GM18951 (cell line): Measurements from ENCODE around the gene NPSR1.

Experiments
- POLR2A ChIP-seq: IDR thresholded peaks from 4 replicates; pipeline ENCODE4 v1.6.1; 2011; ENCODE audit warnings: mild to moderate bottlenecking; ENCODE audit not compliant: insufficient read length, insufficient read depth; ENCODE audit errors: extremely low read depth
- in situ Hi-C: fragments of 300-500 bp; cut with MboI; formaldehyde crosslinking; loops from one replicate; pipeline ENCODE4 v1.12.0; 2022; ENCODE audit warnings: low sequenced_read_pairs, mixed read lengths, inconsistent platforms; ENCODE audit not compliant: unreplicated experiment

NPSR1 gene

GRCh38 chr7:34734771-34735170 is 76.8 kb downstream of the NPSR1 start:
- in situ Hi-C loops: no loop called here

GRCh38 chr7:34735526-34735925 is 77.5 kb downstream of the NPSR1 start:
- no peak for TF ChIP-seq POLR2A

More at GRCh38 chr7:34734771-34735170, 76.8 kb downstream of the NPSR1 start:
- TF ChIP-seq POLR2A: no peak

GRCh38 chr7:34739651-34740300 is 81.8 kb downstream of the NPSR1 start:
- in situ Hi-C loops: no loop called here
- TF ChIP-seq POLR2A: no peak

More at GRCh38 chr7:34735526-34735925, 77.5 kb downstream of the NPSR1 start:
- in situ Hi-C loops: no loop called here

- TF ChIP-seq POLR2A: no peak
- in situ Hi-C loops: no loop called here
Measured at GRCh38 chr7:34740840-34741239, 82.8 kb downstream of the NPSR1 start.

- in situ Hi-C loops: no loop called here
- TF ChIP-seq POLR2A: no peak
Measured at GRCh38 chr7:34747176-34747781, 89.3 kb downstream of the NPSR1 start.

- in situ Hi-C loops: no loop called here
- no peak for TF ChIP-seq POLR2A
Measured at GRCh38 chr7:34747867-34748727, 90.1 kb downstream of the NPSR1 start.

- no peak for TF ChIP-seq POLR2A
- in situ Hi-C loops: no loop called here
Measured at GRCh38 chr7:34748728-34749089, 90.7 kb downstream of the NPSR1 start.

GRCh38 chr7:34749446-34749845 is 91.4 kb downstream of the NPSR1 start:
- in situ Hi-C loops: no loop called here
- no peak for TF ChIP-seq POLR2A

GRCh38 chr7:34750209-34750608 is 92.2 kb downstream of the NPSR1 start:
- in situ Hi-C loops: no loop called here
- no peak for TF ChIP-seq POLR2A

GRCh38 chr7:34750636-34751035 is 92.6 kb downstream of the NPSR1 start:
- in situ Hi-C loops: no loop called here
- TF ChIP-seq POLR2A: no peak

GRCh38 chr7:34751725-34752643 is 94.0 kb downstream of the NPSR1 start:
- no peak for TF ChIP-seq POLR2A
- in situ Hi-C loops: no loop called here

GRCh38 chr7:34752929-34753328 is 94.9 kb downstream of the NPSR1 start:
- in situ Hi-C loops: no loop called here
- TF ChIP-seq POLR2A: no peak

GRCh38 chr7:34755008-34755407 is 97.0 kb downstream of the NPSR1 start:
- TF ChIP-seq POLR2A: no peak
- in situ Hi-C loops: no loop called here
